Fibroblast of skin of left quadriceps (primary cell): ENCODE results near the gene PLEKHA5.
"Not testable (repeated sequence)": the region's sequence is repeated elsewhere in the genome, so short reads cannot be mapped to it uniquely, and the experiment has no call there.

Experiments
- DNase-seq, 2 experiments: peaks; one replicate each; pipeline ENCODE4 v3.0.0-alpha.2; 2013; ENCODE audit warnings: low read depth in 2 of 2

PLEKHA5 gene

DNA sequence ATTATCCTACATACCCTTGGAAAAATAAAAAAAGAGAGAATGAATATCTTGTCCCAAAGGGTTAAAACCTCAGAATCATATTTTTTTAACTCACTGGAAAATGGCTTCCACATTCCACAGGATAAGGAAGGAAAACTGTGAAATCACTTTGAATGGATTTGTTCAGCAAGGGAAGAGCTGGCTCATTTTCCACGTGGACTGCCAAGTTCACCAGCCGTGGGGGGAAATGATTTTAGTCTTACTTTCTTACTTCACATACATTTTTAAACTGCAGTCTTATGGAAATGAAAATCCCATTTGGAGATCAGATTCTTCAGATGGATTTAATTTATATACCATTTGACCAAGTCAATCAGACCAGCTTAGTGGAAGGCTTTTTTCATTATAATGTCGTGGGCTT is 279.8 kb downstream of the PLEKHA5 start:
- no peak for DNase-seq

DNA sequence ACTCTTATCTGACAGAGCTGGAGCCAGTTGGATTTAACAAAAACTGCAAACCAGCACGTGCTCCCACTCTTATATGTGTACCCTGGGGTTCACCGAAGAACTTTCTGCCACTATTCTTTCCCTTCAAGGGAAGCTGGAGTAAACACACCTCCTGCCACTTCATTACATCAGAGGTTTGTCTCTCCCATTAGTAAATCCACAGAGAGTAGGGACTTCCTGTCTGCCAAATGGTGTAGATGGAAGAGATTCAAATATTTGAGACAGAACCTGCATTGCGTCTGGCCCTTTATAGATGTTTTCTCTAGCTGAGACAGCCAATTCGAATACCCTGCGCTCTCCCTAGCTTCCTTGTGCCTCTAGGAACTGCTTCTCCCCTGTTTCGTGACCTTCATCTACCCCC is 280.7 kb downstream of the PLEKHA5 start:
- no peak for DNase-seq

DNA sequence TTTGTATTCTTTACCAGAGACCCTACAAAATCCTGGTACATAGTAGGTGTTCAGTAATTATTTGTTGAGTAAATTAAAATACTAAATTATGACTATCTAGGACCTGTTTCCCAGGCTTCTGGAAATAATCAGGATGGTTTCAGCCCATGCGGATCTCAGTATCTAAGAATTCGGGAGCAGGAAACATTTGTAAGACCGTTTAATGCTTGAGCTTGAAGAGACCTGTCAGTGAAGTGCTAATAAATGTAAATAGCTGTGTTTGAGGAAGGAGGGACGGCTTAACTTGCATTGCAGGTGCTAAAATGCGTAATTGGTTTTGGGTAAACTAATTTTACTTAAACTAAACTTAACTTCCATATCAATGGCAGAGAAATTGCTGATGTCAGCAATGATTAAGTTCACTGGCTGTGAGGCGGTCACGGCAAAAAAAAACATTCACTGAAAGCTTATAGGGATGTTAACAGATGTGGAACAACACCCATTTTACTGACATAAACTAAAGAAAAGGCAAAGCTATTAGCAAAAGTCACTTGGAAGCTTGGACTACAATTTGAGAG is 281.2 kb downstream of the PLEKHA5 start:
- DNase-seq: no peak

DNA sequence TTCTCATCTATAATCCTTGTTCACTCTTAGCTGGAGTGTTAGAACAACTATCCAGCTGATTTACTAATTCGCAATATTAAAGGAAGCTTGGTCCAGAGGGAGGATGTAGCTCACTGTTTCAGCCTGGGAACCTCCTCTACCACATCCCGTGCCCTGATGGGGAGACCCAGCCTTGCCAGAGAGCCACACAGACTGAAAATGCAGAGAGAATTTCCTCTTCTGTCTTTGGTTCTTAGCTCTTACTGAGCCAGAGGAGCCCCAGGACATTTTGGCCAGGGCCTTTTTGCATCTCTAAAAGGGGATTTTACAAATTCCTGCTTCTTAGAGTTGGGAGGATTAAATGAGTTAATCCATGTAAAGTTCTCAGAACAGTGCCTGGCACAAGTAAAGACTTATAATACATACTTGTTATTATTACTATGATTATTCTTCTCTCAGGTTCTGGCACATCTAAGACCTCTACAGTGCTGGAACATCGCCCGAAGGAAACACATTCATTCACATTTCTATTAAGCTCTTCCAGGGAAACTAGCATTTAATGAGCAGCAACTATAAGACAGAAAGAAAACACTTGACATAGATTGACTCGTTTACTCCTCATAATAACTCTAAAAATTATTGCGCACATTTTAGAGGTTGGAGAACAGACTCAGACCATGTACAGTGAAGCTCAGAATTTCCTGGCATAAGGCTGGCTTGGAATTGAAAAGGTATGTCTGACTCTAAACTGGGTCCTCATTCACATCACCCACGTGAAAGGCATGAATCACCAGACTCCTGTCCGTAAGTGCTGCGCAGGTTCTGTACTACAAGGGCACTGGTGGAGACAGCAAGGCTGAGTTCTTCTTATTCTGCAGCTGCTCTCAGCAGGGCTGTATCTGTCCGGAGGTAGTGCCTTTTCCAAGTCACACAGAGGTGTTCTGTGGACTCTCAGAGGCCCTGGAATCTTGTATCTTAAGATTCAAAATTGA is 282.0 kb downstream of the PLEKHA5 start:
- DNase-seq: no peak

DNA sequence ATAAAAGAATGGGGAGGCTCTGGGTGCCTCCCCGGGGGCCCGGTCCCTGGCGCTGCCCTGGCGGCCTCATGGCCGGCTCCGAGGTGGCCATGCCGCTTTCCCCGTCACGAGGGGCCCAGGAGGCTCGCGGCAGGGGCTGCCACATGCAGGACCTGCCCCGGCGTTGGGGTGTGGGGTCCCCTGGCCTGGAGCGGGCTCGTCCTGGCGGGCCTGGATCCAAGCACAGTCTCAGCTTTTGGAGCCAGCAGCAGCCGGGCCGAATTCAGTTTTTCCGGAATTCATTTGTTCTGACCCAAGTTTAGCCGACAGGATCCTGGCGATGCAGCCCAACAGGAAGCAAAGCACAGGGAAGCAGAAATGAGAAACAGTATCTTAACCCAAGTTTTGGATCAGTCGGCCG is 283.3 kb downstream of the PLEKHA5 start:
- no peak for DNase-seq

DNA sequence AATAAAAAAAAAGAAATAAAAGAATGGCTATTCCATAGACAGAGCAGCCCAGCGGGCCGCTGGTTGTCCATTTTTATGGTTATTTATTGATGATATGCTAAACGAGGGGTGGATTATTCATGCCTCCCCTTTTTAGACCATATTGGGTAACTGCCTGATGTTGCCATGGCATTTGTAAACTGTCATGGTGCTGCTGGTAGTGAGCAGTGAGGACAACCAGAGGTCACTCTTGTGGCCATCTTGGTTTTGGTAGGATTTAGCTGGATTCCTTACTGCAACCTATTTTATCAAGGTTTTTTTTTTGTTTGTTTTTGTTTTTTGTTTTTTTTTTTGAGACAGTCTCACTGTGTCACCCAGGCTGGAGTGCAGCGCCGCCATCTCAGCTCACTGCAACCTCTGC is 284.0 kb downstream of the PLEKHA5 start:
- DNase-seq: not testable (repeated sequence)

DNA sequence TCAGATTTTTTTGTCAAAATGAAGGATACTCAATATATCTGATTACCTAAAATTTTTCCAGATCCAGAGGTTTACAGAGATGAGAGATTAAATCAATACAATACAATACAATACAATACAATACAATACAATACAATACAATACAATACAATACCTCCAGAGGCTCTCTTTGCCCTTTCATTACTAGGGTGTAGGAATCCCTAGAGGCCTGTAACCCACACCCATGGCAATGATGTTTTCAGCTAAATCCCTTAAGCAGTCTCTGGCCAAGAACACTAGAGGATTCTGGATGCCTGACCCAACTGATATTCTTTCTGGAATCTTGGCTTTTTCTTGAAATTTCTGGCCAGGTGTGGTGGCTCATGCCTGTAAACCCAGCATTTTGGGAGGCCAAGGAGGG is 286.0 kb downstream of the PLEKHA5 start:
- DNase-seq: no peak

DNA sequence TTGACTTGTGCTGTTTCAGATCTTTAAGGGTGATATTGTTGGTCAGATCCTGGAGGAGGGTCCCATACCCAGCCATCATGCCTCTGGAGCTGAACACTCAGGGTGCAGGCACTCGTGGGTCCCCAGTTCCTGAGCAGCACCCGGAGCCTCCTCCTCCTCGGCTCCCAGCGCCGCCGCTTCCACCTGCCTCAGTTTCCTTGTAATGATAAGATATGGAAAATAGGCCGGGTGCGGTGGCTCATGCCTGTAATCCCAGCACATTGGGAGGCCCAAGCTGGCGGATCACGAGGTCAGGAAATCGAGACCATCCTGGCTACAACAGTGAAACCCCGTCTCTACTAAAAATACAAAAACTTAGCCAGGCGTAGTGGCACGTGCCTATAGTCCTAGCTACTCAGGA is 289.6 kb downstream of the PLEKHA5 start:
- DNase-seq: no peak

DNA sequence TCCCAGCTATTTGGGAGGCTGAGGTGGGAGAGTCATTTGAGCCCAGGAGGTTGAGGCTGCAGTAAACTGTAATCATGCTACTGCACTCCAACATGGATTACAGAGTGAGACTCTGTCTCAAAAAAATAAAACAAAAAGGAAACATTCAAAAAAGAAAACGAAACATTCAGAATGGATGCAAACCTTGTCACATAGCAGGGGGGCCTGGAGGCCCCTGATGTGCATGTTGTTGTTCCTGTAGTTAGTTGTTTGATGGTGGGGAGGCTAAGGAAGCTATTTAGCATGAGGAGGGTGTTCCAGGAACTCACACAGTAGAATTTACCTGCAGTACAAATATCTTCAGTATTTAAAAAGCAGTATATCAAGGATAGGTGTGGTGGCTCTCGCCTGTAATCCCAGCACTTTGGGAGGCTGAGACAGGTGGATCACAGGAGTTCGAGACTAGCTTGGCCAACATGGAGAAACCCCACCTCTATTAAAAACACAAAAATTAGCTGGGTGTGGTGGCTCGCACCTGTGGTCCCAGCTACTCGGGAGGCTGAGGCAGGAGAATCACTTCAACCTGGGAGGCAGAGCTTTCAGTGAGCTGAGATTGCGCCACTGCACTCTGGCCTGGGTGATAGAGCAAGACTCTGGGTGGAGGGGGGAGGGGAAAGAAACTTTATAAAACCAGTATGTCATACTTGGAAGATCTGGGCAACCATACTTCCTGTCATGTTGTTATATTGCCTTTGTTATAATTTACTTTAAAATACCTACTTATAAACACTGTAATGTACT is 292.2 kb downstream of the PLEKHA5 start:
- no peak for DNase-seq

DNA sequence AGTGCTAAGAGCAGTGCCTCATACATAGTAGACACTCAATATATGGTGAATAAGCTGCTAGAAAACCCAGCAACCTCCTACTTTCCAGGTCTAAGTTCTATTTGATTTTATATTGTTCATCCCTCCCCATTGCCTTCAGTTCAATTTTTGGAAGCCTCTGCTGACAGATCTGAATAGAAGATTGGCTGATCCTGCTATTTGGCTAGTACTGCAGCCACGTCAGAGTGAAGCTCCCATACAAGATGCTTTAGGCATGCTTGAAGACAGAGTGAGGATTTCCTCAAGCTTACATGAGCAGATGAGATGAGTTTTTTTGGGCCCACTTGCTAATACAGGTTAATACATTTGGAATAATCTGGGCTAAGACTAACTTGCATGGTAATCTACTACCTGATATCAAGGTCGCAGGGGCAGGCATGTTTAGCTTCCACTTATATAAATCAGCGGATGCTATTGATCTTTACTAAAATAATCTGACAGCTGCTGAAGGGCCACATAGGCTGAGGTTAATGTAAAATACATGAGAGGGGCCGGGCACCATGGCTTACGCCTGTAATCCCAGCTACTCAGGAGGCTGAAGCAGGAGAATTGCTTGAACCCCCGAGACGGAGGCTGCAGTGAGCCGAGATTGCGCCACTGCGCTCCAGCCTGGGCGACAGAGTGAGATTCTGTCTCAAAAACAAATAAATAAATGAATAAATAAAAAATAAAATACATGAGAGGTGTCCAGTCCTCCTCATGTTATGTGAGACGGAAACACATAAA is 293.8 kb downstream of the PLEKHA5 start:
- DNase-seq: no peak
